ENCODE results near the gene PRKG1. TPM values are rescaled to one million over a fixed set of nuclear protein-coding genes. Genes with fewer than 3 reads are reported as not detected.

The PRKG1 gene
- total RNA-seq, 1 experiment from 2014 or later = 16.5 TPM

DNA sequence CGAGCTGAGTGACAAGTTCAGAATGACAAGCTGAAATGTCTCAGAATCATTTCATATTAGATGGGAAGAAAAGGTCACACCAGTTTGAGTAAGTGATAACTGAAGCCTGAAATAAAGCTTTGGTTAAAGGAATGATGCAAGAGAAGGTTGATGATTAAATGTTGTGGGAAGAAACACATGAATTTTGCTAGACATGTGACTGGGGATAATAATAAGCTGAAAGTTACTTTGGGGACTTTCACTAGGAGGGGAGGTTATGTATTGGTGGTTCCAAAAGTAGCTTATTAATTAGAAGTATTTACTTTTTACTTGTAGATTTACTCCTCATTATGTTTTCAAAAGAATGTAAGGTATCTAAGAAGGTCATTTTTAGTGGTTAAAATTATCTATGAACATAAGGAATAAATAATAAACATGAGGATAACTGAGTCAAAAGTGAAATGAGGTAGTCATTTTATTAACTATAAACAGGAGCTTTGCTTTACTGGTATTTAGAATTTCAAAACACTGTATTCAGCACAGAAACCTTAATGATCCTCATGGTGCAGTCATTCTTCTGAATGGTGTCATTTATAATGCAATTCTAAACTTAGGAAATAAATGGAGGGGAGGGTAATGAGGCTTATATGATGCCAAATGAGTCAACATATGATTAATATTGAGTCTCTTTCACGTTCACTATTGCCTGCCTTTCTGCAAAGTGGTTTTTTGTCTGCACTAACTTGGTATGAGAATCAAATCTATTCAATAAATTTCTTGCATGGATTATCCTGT, 63.7 kb downstream of the PRKG1 start:
- Mint-ChIP-seq H3K4me3 (no peak overlapping the region), H3K27ac (no peak overlapping the region), H3K36me3 (no peaks in the 10 kb centered on the region), H3K9me3 (no peaks in the 10 kb centered on the region), H3K4me1 (peaks cover 12% of the 10 kb centered on the region), H3K27me3 (ENCODE audit: low read depth) (no peaks in the 10 kb centered on the region)
- DNase-seq (ENCODE audit: low spot score) (no peak), ATAC-seq (no peak)
- TF ChIP-seq NFATC4 (CRISPR knock-in tag; IDR thresholded peaks at IDR 0.05) (no peak), SMAD3 (CRISPR knock-in tag; IDR thresholded peaks at IDR 0.05; ENCODE audit: borderline replicate concordance) (no peak), MYBL2 (CRISPR knock-in tag; IDR thresholded peaks at IDR 0.05) (no peak), CDX4 (CRISPR knock-in tag; IDR thresholded peaks at IDR 0.05; ENCODE audit: borderline replicate concordance) (no peak), CREB1 (CRISPR knock-in tag; IDR thresholded peaks at IDR 0.05) (no peak), ZNF416 (CRISPR knock-in tag; IDR thresholded peaks at IDR 0.05) (no peak), USF1 (CRISPR knock-in tag; IDR thresholded peaks at IDR 0.05) (no peak), ZBTB21 (CRISPR knock-in tag; IDR thresholded peaks at IDR 0.05; ENCODE audit: borderline replicate concordance) (no peak), TEAD4 (CRISPR knock-in tag; IDR thresholded peaks at IDR 0.05) (no peak), NFYB (CRISPR knock-in tag; conservative IDR thresholded peaks at IDR 0.05; ENCODE audit: low read depth) (no peak), JAZF1 (CRISPR knock-in tag; IDR thresholded peaks at IDR 0.05) (no peak), FOXJ3 (CRISPR knock-in tag; IDR thresholded peaks at IDR 0.05; ENCODE audit: borderline replicate concordance) (no peak), HMGA2 (CRISPR knock-in tag; IDR thresholded peaks at IDR 0.05) (no peak), FOXK1 (CRISPR knock-in tag; IDR thresholded peaks at IDR 0.05) (no peak), PREB (CRISPR knock-in tag; IDR thresholded peaks at IDR 0.05; ENCODE audit: borderline replicate concordance) (no peak)
- TF ChIP-seq, protein P1, sequence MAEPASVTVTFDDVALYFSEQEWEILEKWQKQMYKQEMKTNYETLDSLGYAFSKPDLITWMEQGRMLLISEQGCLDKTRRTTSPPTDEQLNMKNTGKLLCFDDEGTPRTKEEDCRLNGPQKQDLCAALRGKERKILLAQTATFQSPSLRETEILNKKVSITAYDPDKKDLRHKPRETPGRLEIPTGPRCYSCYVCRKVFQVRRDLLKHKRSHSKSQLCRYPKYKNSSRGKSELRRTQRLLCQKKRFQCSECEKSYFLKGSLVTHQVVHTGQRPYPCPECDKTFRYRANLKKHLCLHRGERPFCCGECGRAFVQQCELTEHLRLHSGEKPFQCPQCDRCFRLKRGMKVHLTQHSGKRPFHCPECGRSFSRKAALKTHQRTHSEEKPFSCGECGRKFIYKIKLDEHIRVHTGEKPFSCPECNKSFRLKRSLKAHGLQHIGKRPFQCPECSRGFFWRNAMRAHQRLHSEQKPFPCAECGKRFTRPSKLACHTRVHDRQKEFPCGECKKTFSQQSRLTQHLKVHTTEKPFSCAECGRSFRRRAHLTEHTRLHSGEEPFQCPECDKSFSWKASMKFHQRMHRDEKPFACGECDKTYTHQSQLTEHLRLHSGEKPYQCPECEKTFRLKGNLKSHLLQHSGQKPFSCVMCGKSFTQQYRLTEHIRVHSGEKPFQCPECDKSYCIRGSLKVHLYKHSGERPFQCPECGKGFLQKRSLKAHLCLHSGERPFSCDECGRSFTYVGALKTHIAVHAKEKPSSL (CRISPR knock-in tag; conservative IDR thresholded peaks at IDR 0.05) = no peak
- TF ChIP-seq, protein P2, sequence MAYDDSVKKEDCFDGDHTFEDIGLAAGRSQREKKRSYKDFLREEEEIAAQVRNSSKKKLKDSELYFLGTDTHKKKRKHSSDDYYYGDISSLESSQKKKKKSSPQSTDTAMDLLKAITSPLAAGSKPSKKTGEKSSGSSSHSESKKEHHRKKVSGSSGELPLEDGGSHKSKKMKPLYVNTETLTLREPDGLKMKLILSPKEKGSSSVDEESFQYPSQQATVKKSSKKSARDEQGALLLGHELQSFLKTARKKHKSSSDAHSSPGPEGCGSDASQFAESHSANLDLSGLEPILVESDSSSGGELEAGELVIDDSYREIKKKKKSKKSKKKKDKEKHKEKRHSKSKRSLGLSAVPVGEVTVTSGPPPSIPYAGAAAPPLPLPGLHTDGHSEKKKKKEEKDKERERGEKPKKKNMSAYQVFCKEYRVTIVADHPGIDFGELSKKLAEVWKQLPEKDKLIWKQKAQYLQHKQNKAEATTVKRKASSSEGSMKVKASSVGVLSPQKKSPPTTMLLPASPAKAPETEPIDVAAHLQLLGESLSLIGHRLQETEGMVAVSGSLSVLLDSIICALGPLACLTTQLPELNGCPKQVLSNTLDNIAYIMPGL (CRISPR knock-in tag; IDR thresholded peaks at IDR 0.05) = no peak
- TF ChIP-seq, protein P3, sequence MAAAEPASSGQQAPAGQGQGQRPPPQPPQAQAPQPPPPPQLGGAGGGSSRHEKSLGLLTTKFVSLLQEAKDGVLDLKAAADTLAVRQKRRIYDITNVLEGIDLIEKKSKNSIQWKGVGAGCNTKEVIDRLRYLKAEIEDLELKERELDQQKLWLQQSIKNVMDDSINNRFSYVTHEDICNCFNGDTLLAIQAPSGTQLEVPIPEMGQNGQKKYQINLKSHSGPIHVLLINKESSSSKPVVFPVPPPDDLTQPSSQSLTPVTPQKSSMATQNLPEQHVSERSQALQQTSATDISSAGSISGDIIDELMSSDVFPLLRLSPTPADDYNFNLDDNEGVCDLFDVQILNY (CRISPR knock-in tag; IDR thresholded peaks at IDR 0.05) = no peak
- CTCF ChIA-PET = interaction anchor here (1.5 kb wide), 1 partner anchor 24 kb away, joined by 5 read pairs; no protein-coding TSS in a partner anchor
- POLR2A ChIA-PET = no interaction called here

Data from WTC11 (cell line).